ENCODE data around the gene AKNA. TPM values are rescaled to one million over a fixed set of nuclear protein-coding genes. Genes with fewer than 3 reads are reported as not detected.

The AKNA gene
- polyA plus RNA-seq, 1 of the 3 experiments (the other 2 are of a cell fraction): 0.84 TPM

DNA sequence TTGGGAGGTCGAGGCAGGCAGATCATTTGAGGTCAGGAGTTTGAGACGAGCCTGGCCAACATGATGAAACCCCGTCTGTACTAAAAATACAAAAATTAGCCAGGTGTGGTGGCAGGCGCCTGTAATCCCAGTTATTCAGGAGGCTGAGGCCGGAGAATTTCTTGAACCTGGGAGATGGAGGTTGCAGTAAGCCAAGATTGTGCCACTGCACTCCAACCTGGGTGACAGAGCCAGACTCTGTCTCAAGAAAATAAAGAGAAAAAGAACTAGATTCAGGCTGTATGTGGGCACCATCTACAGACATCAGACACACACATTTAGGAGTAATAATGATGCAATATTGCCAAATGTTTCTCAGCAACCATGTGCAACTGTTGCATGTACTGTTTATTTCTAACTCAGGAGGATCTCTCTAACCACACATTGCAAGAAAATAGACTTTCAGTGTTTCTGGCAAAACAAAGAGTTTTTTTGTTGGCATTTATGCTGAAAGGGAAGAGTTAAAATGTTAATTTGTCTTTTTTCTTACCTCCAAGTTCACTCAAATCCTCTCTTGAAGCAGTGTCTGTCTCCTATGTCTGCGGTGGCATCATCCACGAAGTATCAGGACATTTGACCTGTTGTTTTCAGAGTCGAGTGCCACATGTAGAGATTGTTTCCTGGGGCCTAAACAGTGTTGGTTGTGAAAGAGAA lies 70.0 kb downstream of the AKNA start:
- ChIA-PET CTCF (interaction anchor here (1.3 to 2.0 kb wide), 3 partner anchors 25 to 235 kb away, joined by 3 to 8 read pairs (median 8); no protein-coding TSS in a partner anchor), POLR2A (no interaction called here)
- H3F3A ChIP-seq (replicated peaks; ENCODE audit: insufficient read depth): peaks cover 7% of the 10 kb centered on the region
- no peaks in the 10 kb centered on the region for H3K9me2 ChIP-seq
- H3K4me1 ChIP-seq (ENCODE audit: control insufficient read depth in 1 of 2, insufficient read depth in 2 of 2, low read depth in 1 of 2, low read length in 1 of 2): peaks cover 0 to 3% of the 10 kb centered on the region in 2 experiments; a peak in 2 of 4 replicates
- no peaks in the 10 kb centered on the region for H3K9me3 ChIP-seq
- H3K9ac ChIP-seq: no peak overlapping the region
- no peak overlapping the region for H3K27ac ChIP-seq (ENCODE audit: low read depth in 2 of 2, low read length in 1 of 2)
- no peak overlapping the region for H3K4me3 ChIP-seq (ENCODE audit: low read depth in 2 of 2, low read length in 1 of 2)
- DNase-seq: no peak
- H3K79me2 ChIP-seq (ENCODE audit: insufficient read depth): no peaks in the 10 kb centered on the region
- WGBS (ENCODE audit: low lambda C conversion rate): 83% methylated on average over 8 of the region's 8 CpGs
- TF ChIP-seq NFIC (IDR thresholded peaks at IDR 0.05; ENCODE audit: borderline replicate concordance): no peak
- no peak for TF ChIP-seq TAF1 (IDR thresholded peaks at IDR 0.05; ENCODE audit: borderline replicate concordance, low read depth, low read length)
- TF ChIP-seq ELF1 (IDR thresholded peaks at IDR 0.05): no peak
- TF ChIP-seq, protein P1, sequence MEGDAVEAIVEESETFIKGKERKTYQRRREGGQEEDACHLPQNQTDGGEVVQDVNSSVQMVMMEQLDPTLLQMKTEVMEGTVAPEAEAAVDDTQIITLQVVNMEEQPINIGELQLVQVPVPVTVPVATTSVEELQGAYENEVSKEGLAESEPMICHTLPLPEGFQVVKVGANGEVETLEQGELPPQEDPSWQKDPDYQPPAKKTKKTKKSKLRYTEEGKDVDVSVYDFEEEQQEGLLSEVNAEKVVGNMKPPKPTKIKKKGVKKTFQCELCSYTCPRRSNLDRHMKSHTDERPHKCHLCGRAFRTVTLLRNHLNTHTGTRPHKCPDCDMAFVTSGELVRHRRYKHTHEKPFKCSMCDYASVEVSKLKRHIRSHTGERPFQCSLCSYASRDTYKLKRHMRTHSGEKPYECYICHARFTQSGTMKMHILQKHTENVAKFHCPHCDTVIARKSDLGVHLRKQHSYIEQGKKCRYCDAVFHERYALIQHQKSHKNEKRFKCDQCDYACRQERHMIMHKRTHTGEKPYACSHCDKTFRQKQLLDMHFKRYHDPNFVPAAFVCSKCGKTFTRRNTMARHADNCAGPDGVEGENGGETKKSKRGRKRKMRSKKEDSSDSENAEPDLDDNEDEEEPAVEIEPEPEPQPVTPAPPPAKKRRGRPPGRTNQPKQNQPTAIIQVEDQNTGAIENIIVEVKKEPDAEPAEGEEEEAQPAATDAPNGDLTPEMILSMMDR (IDR thresholded peaks at IDR 0.05): no peak
- TF ChIP-seq, protein P2, sequence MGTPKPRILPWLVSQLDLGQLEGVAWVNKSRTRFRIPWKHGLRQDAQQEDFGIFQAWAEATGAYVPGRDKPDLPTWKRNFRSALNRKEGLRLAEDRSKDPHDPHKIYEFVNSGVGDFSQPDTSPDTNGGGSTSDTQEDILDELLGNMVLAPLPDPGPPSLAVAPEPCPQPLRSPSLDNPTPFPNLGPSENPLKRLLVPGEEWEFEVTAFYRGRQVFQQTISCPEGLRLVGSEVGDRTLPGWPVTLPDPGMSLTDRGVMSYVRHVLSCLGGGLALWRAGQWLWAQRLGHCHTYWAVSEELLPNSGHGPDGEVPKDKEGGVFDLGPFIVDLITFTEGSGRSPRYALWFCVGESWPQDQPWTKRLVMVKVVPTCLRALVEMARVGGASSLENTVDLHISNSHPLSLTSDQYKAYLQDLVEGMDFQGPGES (IDR thresholded peaks at IDR 0.05; ENCODE audit: low read depth, low read length): no peak
- no peak for TF ChIP-seq RCOR1 (IDR thresholded peaks at IDR 0.05; ENCODE audit: low read length)
- TF ChIP-seq FOXJ3 (CRISPR knock-in tag; IDR thresholded peaks at IDR 0.05): no peak
- TF ChIP-seq POLR2AphosphoS5 (IDR thresholded peaks at IDR 0.05; ENCODE audit: low read depth, low read length): no peak
- no peak for TF ChIP-seq EP300 (IDR thresholded peaks at IDR 0.05; ENCODE audit: borderline replicate concordance in 1 of 2, low read depth in 1 of 2, low read length in 1 of 2)
- TF ChIP-seq RXRA (IDR thresholded peaks at IDR 0.05; ENCODE audit: borderline replicate concordance, low read depth): no peak
- no peak for TF ChIP-seq MXI1 (IDR thresholded peaks at IDR 0.05; ENCODE audit: low read depth, low read length)
- TF ChIP-seq TCF12 (IDR thresholded peaks at IDR 0.05): no peak
- no peak overlapping the region for H3K4me2 ChIP-seq
- H3K27me3 ChIP-seq (ENCODE audit: insufficient read depth): no peaks in the 10 kb centered on the region
- H2AFZ ChIP-seq (ENCODE audit: low read depth): no peak overlapping the region; the same call in 1 of the 2 replicates
- no peaks in the 10 kb centered on the region for H3K36me3 ChIP-seq (replicated peaks in 1 of 2; ENCODE audit: control insufficient read depth in 1 of 2, insufficient read depth in 2 of 2, low read length in 1 of 2)
- no peaks in the 10 kb centered on the region for H4K20me1 ChIP-seq (ENCODE audit: insufficient read depth)

DNA sequence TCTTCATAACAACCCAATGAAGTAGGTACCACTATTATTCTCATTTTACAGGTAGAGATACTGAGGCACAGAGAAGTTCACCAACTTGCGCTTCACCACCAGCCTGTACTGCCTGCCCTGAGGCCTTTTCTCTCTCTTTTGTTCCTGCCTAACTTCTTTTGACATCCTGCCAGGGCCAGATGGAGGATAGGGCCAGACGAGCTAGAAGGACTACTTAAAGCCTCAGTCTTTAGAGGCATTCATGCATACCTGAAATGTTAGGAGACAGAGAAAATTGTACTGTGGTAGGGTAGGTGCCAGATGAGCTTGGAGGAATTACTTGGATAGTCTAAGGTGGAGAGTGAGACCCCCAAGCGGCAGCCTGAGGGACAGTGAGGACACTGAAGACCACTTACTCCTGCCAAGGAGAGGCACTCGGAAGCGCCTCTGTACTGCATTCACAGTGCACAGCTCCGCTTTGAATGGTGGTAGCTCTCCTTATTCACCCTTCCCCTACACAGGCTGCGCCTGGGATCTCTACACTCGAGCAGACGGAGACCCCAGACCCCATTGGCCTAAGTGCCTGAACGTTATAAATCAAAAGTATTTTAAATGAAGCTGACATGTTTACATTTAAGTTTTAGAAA lies 71.1 kb downstream of the AKNA start:
- Histone ChIP-seq H3K4me3 (ENCODE audit: low read depth in 2 of 2, low read length in 1 of 2) (no peak overlapping the region), H3K9ac (no peak overlapping the region), H3K9me2 (no peaks in the 10 kb centered on the region), H3K27ac (ENCODE audit: low read depth in 2 of 2, low read length in 1 of 2) (no peak overlapping the region), H3K36me3 (replicated peaks in 1 of 2; ENCODE audit: control insufficient read depth in 1 of 2, insufficient read depth in 2 of 2, low read length in 1 of 2) (no peaks in the 10 kb centered on the region), H4K20me1 (ENCODE audit: insufficient read depth) (no peaks in the 10 kb centered on the region), H3F3A (replicated peaks; ENCODE audit: insufficient read depth) (peaks cover 5% of the 10 kb centered on the region), H3K27me3 (ENCODE audit: insufficient read depth) (no peaks in the 10 kb centered on the region), H2AFZ (ENCODE audit: low read depth) (no peak overlapping the region), H3K4me1 (ENCODE audit: control insufficient read depth in 1 of 2, insufficient read depth in 2 of 2, low read depth in 1 of 2, low read length in 1 of 2) (peaks cover 0 to 3% of the 10 kb centered on the region in 2 experiments; a peak in 2 of 4 replicates), H3K79me2 (ENCODE audit: insufficient read depth) (no peaks in the 10 kb centered on the region), H3K4me2 (no peak overlapping the region), H3K9me3 (no peaks in the 10 kb centered on the region)
- no peak for TF ChIP-seq RAD21 (IDR thresholded peaks at IDR 0.05; ENCODE audit: low read length)
- DNase-seq: no peak
- ChIA-PET POLR2A (no interaction called here), CTCF (interaction anchor here (0.9 to 2.0 kb wide), 5 partner anchors 24 to 509 kb away, joined by 3 to 8 read pairs (median 4); no protein-coding TSS in a partner anchor)
- WGBS (ENCODE audit: low lambda C conversion rate): 87% methylated on average over 10 of the region's 10 CpGs
